ENCODE results near the gene ZNF564. TPM values are rescaled to one million over a fixed set of nuclear protein-coding genes. Genes with fewer than 3 reads are reported as not detected.
A peak's percentile ranks its signal among the peaks of the same experiment; 100 is the strongest.

Gene ZNF564
- total and polyA plus RNA-seq, 10 of the 15 experiments (the other 5 are each of a cell fraction or from before 2014, with no cell fraction given): 1.5 to 8.9 (median 5.4) TPM

DNA sequence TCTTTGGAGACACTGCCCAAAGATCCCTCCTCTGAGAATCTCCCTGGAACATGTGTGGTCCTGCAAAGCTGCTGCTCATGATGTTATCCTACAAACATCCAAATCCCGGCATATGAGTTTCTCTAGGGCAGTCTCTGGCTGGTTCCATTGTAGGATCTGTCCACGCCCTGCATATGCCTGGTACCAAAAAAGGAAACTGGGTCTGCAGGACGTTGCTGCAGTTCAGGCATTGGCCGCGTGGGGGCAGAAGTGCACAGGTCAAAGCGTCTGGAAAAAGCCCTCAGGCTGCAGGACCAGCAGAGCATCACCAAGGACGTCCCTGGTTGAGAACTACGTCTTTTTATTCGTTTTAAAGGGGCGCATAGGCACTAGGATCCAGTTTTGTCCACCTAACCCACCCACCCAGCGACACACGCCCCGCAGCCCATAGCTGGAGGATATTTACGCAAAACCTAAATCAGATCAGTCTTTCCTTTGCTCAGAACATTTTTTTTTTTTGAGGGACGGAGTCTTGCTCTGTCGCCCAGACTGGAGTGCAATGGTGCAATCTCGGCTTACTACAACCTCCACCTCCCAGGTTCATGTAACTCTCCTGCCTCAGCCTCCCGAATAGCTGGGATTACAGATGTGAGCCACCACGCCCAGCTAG is 12.9 kb upstream of the ZNF564 start (continued):
- TF ChIP-seq REST (IDR thresholded peaks at IDR 0.05; ENCODE audit: low read depth, low read length): no peak
- TF ChIP-seq SPI1 (IDR thresholded peaks at IDR 0.05; ENCODE audit: borderline replicate concordance, insufficient read depth, low read depth, low read length): no peak
- no peak for TF ChIP-seq EGR1 (IDR thresholded peaks at IDR 0.05; ENCODE audit: borderline replicate concordance in 1 of 2, low read depth in 2 of 2, low read length in 2 of 2)
- TF ChIP-seq NFIC (IDR thresholded peaks at IDR 0.05; ENCODE audit: low read depth, low read length): no peak
- no peak for TF ChIP-seq RBBP5 (conservative IDR thresholded peaks at IDR 0.05)
- TF ChIP-seq ZNF384 (IDR thresholded peaks at IDR 0.05; ENCODE audit: borderline replicate concordance, low read depth, low read length): no peak; the same call in 1 of the 2 replicates
- TF ChIP-seq RELA (IDR thresholded peaks at IDR 0.05; ENCODE audit: borderline replicate concordance, partially characterized antibody): peak; percentile 25
- TF ChIP-seq YBX1 (IDR thresholded peaks at IDR 0.05): no peak
- no peak for TF ChIP-seq KLF5 (IDR thresholded peaks at IDR 0.05; ENCODE audit: partially characterized antibody)
- TF ChIP-seq E4F1 (IDR thresholded peaks at IDR 0.05; ENCODE audit: borderline replicate concordance, partially characterized antibody): no peak
- TF ChIP-seq, protein P1, sequence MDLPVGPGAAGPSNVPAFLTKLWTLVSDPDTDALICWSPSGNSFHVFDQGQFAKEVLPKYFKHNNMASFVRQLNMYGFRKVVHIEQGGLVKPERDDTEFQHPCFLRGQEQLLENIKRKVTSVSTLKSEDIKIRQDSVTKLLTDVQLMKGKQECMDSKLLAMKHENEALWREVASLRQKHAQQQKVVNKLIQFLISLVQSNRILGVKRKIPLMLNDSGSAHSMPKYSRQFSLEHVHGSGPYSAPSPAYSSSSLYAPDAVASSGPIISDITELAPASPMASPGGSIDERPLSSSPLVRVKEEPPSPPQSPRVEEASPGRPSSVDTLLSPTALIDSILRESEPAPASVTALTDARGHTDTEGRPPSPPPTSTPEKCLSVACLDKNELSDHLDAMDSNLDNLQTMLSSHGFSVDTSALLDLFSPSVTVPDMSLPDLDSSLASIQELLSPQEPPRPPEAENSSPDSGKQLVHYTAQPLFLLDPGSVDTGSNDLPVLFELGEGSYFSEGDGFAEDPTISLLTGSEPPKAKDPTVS (IDR thresholded peaks at IDR 0.05; ENCODE audit: low read depth, low read length): peak; percentile 48; the same call in 1 of the 2 replicates
- TF ChIP-seq GABPA (IDR thresholded peaks at IDR 0.05; ENCODE audit: low read depth): no peak
- TF ChIP-seq, protein P2, sequence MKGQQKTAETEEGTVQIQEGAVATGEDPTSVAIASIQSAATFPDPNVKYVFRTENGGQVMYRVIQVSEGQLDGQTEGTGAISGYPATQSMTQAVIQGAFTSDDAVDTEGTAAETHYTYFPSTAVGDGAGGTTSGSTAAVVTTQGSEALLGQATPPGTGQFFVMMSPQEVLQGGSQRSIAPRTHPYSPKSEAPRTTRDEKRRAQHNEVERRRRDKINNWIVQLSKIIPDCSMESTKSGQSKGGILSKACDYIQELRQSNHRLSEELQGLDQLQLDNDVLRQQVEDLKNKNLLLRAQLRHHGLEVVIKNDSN (IDR thresholded peaks at IDR 0.05; ENCODE audit: borderline replicate concordance, extremely low read length, insufficient read depth, low read depth, low read length): no peak
- no peak for TF ChIP-seq JUNB (IDR thresholded peaks at IDR 0.05)
- TF ChIP-seq SKIL (IDR thresholded peaks at IDR 0.05; ENCODE audit: low read depth, poor library complexity, severe bottlenecking): no peak
- TF ChIP-seq CREB1 (IDR thresholded peaks at IDR 0.05; ENCODE audit: low read depth): no peak

Data from GM12878 (cell line).